H9 (cell line): ENCODE results near the gene TMEM97. TPM values are rescaled to one million over a fixed set of nuclear protein-coding genes. Genes with fewer than 3 reads are reported as not detected.

ENCODE experiments used
- DNase-seq: peaks from one replicate; pipeline ENCODE4 v3.0.0-alpha.2; 2017
- H2AFZ ChIP-seq: one replicate; pipeline ENCODE4 v1.6.1; 2013; ENCODE audit warnings: mild to moderate bottlenecking, low read length, control low read depth, moderate library complexity
- H2AK5ac ChIP-seq: 2 replicates; pipeline ENCODE4 v1.6.1; 2013; ENCODE audit warnings: low read length, control low read depth, mixed read lengths; ENCODE audit not compliant: insufficient read length
- H2BK120ac ChIP-seq: one replicate; pipeline ENCODE4 v1.6.1; 2013; ENCODE audit warnings: low read depth, mild to moderate bottlenecking, low read length, control low read depth, inconsistent platforms; ENCODE audit not compliant: poor library complexity, severe bottlenecking
- H2BK12ac ChIP-seq: 2 replicates; pipeline ENCODE4 v1.6.1; 2013; ENCODE audit warnings: low read length, control low read depth, mixed read lengths, low read depth; ENCODE audit not compliant: insufficient read length
- H2BK15ac ChIP-seq: 2 replicates; pipeline ENCODE4 v1.6.1; 2013; ENCODE audit warnings: low read depth, low read length, control low read depth
- H2BK20ac ChIP-seq: one replicate; pipeline ENCODE4 v1.6.1; 2013; ENCODE audit warnings: low read depth, mild to moderate bottlenecking, low read length, control low read depth, inconsistent platforms; ENCODE audit not compliant: poor library complexity, severe bottlenecking
- H2BK5ac ChIP-seq: 2 replicates; pipeline ENCODE4 v1.6.1; 2013; ENCODE audit warnings: low read length, control low read depth, mixed read lengths; ENCODE audit not compliant: insufficient read length
- H3K14ac ChIP-seq: 2 replicates; pipeline ENCODE4 v1.6.1; 2013; ENCODE audit warnings: low read length, control low read depth; ENCODE audit not compliant: insufficient read depth
- H3K18ac ChIP-seq: 2 replicates; pipeline ENCODE4 v1.6.1; 2013; ENCODE audit warnings: low read depth, mild to moderate bottlenecking, mixed read lengths, low read length, control low read depth; ENCODE audit not compliant: insufficient read length
- H3K23ac ChIP-seq: 2 replicates; pipeline ENCODE4 v1.6.1; 2013; ENCODE audit warnings: low read length, control low read depth, mixed read lengths, low read depth; ENCODE audit not compliant: insufficient read length
- H3K23me2 ChIP-seq: 2 replicates; pipeline ENCODE4 v1.6.1; 2013; ENCODE audit warnings: low read depth, mild to moderate bottlenecking, mixed read lengths, low read length, control low read depth; ENCODE audit not compliant: insufficient read length, poor library complexity, severe bottlenecking
- H3K27ac ChIP-seq: 2 replicates; pipeline ENCODE4 v1.5.1; 2013; ENCODE audit warnings: low read length, control low read depth, mixed read lengths, low read depth; ENCODE audit not compliant: insufficient read length
- H3K27me3 ChIP-seq: 2 replicates; pipeline ENCODE4 v1.6.1; 2013; ENCODE audit warnings: low read length, control low read depth, inconsistent platforms; ENCODE audit not compliant: insufficient read depth
- H3K4ac ChIP-seq: 2 replicates; pipeline ENCODE4 v1.6.1; 2013; ENCODE audit warnings: low read depth, mild to moderate bottlenecking, control low read depth, inconsistent platforms, low read length, moderate library complexity
- H3K4me1 ChIP-seq: 2 replicates; pipeline ENCODE4 v1.6.1; 2013; ENCODE audit warnings: low read length, control low read depth, inconsistent platforms; ENCODE audit not compliant: insufficient read depth
- H3K4me2 ChIP-seq: 2 replicates; pipeline ENCODE4 v1.6.1; 2013; ENCODE audit warnings: low read length, control low read depth, mixed read lengths; ENCODE audit not compliant: insufficient read length, insufficient read depth
- H3K56ac ChIP-seq: 2 replicates; pipeline ENCODE4 v1.6.1; 2013; ENCODE audit warnings: low read depth, mild to moderate bottlenecking, mixed read lengths, low read length, control low read depth; ENCODE audit not compliant: insufficient read length
- H3K79me1 ChIP-seq: 2 replicates; pipeline ENCODE4 v1.6.1; 2013; ENCODE audit warnings: low read depth, mild to moderate bottlenecking, moderate library complexity, low read length, control low read depth, inconsistent platforms; ENCODE audit not compliant: insufficient read depth, poor library complexity, severe bottlenecking
- H3K79me2 ChIP-seq: 2 replicates; pipeline ENCODE4 v1.6.1; 2013; ENCODE audit warnings: low read length, control low read depth, inconsistent platforms; ENCODE audit not compliant: insufficient read depth
- H3K9ac ChIP-seq: 2 replicates; pipeline ENCODE4 v1.6.1; 2013; ENCODE audit warnings: low read length, control low read depth, mixed read lengths; ENCODE audit not compliant: insufficient read length; ENCODE audit errors: extremely low read depth
- H3K9me3 ChIP-seq: one replicate; pipeline ENCODE4 v1.6.1; 2013; ENCODE audit warnings: low read depth, low read length, inconsistent platforms; ENCODE audit not compliant: control insufficient read depth
- H3T11ph ChIP-seq: one replicate; pipeline ENCODE4 v1.6.1; 2013; ENCODE audit warnings: mild to moderate bottlenecking, low read length, control low read depth, inconsistent platforms
- H4K20me1 ChIP-seq: one replicate; pipeline ENCODE4 v1.6.1; 2013; ENCODE audit not compliant: control insufficient read depth, insufficient read length, insufficient read depth
- H4K5ac ChIP-seq: 2 replicates; pipeline ENCODE4 v1.6.1; 2013; ENCODE audit warnings: low read depth, mild to moderate bottlenecking, mixed read lengths, low read length, control low read depth; ENCODE audit not compliant: insufficient read length
- H4K8ac ChIP-seq: replicated peaks from 2 replicates; pipeline ENCODE4 v1.6.1; 2013; ENCODE audit warnings: low read length, control low read depth, mixed read lengths, low read depth; ENCODE audit not compliant: insufficient read length
- H4K91ac ChIP-seq: 2 replicates; pipeline ENCODE4 v1.6.1; 2013; ENCODE audit warnings: low read depth, mild to moderate bottlenecking, moderate library complexity, mixed read lengths, low read length, control low read depth; ENCODE audit not compliant: insufficient read length
- H3K27ac Mint-ChIP-seq, 3 experiments: 2 replicates in 2 of 3; 3 replicates in 1 of 3; pipeline ENCODE4 v1.8.0; 2020 to 2021; ENCODE audit warnings: mixed read lengths in 3 of 3, mild to moderate bottlenecking in 1 of 3, moderate library complexity in 1 of 3
- H3K27me3 Mint-ChIP-seq: 2 replicates; pipeline ENCODE4 v1.8.0; 2021; ENCODE audit warnings: low read depth, mild to moderate bottlenecking, moderate library complexity, mixed read lengths
- H3K36me3 Mint-ChIP-seq, 3 experiments: 2 replicates in 2 of 3; 3 replicates in 1 of 3; pipeline ENCODE4 v1.8.0; 2020 to 2021; ENCODE audit warnings: low read depth in 3 of 3, mixed read lengths in 3 of 3; ENCODE audit not compliant: insufficient read depth in 1 of 3
- H3K4me1 Mint-ChIP-seq, 2 experiments: 2 replicates each; pipeline ENCODE4 v1.8.0; 2020; ENCODE audit warnings: mixed read lengths in 2 of 2
- H3K4me3 Mint-ChIP-seq, 2 experiments: 2 replicates in 1 of 2; 3 replicates in 1 of 2; pipeline ENCODE4 v1.8.0; 2020 to 2021; ENCODE audit warnings: mild to moderate bottlenecking in 2 of 2, mixed read lengths in 2 of 2, moderate library complexity in 1 of 2
- H3K9me3 Mint-ChIP-seq, 2 experiments: 2 replicates in 1 of 2; 3 replicates in 1 of 2; pipeline ENCODE4 v1.8.0; 2020; ENCODE audit warnings: mild to moderate bottlenecking in 2 of 2, mixed read lengths in 2 of 2, moderate library complexity in 1 of 2
- WGBS: extraction: QIAGEN DNeasy Blood & Tissue Kit; methylation state at CpG from one replicate; pipeline ENCODE4 v1.1.7; 2013; ENCODE audit warnings: missing lambda C conversion rate, low lambda C conversion rate, mixed read lengths; ENCODE audit not compliant: insufficient read length; ENCODE audit errors: extremely low coverage; 5-methylcytosine and 5-hydroxymethylcytosine counted together
- total RNA-seq: library from RNA; stranded (reverse); gene quantifications from 2 replicates; pipeline ENCODE4 v1.2.1, GENCODE V29; 2021
- TF ChIP-seq, protein P1 (sequence below): fragments of 200-600 bp; sonication (generic); conservative IDR thresholded peaks from 3 replicates; pipeline ENCODE4 v1.8.0; 2021; ENCODE audit warnings: antibody characterized with exemption, mild to moderate bottlenecking

TMEM97 gene
- total RNA-seq, 1 experiment from 2014 or later: 116 TPM

DNA sequence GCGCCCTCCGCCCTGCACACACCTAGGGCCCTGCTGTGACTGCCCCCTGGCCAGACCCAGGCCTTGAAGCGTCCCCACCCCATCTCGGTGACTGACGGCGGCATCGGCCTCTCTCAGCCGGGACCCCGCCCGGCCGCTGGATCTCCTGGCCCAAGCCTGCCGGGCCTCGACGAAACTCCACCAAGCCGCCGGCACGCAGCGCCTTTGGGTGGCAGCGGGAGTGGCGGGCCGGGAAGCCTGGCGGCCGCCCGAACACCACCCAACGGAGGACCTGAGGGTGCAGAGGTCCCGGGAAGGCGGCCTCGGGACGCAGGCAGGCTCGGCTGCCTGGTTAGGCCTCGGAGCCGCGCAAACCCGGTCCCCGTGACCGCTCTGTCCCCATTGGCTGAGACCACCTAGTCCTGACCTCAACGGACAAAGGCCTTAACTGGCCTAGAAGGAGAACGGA is 12.0 kb upstream of the TMEM97 start:
- Histone ChIP-seq H3T11ph (no peak overlapping the region), H2BK12ac (no peak overlapping the region), H3K18ac (no peak overlapping the region), H2BK5ac (no peak overlapping the region), H2BK15ac (no peak overlapping the region), H3K23ac (no peak overlapping the region), H2AK5ac (no peak overlapping the region), H3K4me1 (no peaks in the 10 kb centered on the region), H3K79me2 (no peaks in the 10 kb centered on the region), H4K91ac (no peak overlapping the region), H3K9me3 (no peaks in the 10 kb centered on the region), H4K20me1 (no peaks in the 10 kb centered on the region), H3K27me3 (no peaks in the 10 kb centered on the region), H4K8ac (no peak overlapping the region), H3K56ac (no peak overlapping the region), H2AFZ (no peak overlapping the region), H3K14ac (no peak overlapping the region), H3K27ac (no peak overlapping the region), H4K5ac (no peak overlapping the region), H3K79me1 (no peaks in the 10 kb centered on the region), H3K4me2 (no peak overlapping the region), H3K23me2 (no peaks in the 10 kb centered on the region), H3K4ac (no peak overlapping the region), H2BK20ac (no peak overlapping the region), H3K9ac (no peak overlapping the region), H2BK120ac (no peak overlapping the region)
- H3K27ac Mint-ChIP-seq: no peak overlapping the region
- TF ChIP-seq, protein P1, sequence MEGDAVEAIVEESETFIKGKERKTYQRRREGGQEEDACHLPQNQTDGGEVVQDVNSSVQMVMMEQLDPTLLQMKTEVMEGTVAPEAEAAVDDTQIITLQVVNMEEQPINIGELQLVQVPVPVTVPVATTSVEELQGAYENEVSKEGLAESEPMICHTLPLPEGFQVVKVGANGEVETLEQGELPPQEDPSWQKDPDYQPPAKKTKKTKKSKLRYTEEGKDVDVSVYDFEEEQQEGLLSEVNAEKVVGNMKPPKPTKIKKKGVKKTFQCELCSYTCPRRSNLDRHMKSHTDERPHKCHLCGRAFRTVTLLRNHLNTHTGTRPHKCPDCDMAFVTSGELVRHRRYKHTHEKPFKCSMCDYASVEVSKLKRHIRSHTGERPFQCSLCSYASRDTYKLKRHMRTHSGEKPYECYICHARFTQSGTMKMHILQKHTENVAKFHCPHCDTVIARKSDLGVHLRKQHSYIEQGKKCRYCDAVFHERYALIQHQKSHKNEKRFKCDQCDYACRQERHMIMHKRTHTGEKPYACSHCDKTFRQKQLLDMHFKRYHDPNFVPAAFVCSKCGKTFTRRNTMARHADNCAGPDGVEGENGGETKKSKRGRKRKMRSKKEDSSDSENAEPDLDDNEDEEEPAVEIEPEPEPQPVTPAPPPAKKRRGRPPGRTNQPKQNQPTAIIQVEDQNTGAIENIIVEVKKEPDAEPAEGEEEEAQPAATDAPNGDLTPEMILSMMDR: no peak
- H3K9me3 Mint-ChIP-seq: no peaks in the 10 kb centered on the region
- H3K4me3 Mint-ChIP-seq: no peak overlapping the region
- no peaks in the 10 kb centered on the region for H3K4me1 Mint-ChIP-seq
- DNase-seq: peak; percentile 91
- no CpG with 5 or more reads among the region's 38 CpGs for WGBS
- H3K27me3 Mint-ChIP-seq: no peaks in the 10 kb centered on the region
- H3K36me3 Mint-ChIP-seq: no peaks in the 10 kb centered on the region
